IgD-negative memory B cell (primary cell): ENCODE measurements around the gene ATG12. TPM values are rescaled to one million over a fixed set of nuclear protein-coding genes. Genes with fewer than 3 reads are reported as not detected.

Source experiments
- H3K27ac Mint-ChIP-seq, 3 donors: one replicate each; pipeline ENCODE4 v1.8.0; 2020 to 2022; ENCODE audit warnings: mild to moderate bottlenecking in 3 of 3, mixed read lengths in 3 of 3, moderate library complexity in 1 of 3
- H3K27me3 Mint-ChIP-seq: one replicate; pipeline ENCODE4 v1.8.0; 2021; ENCODE audit warnings: mixed read lengths
- H3K36me3 Mint-ChIP-seq: one replicate; pipeline ENCODE4 v1.8.0; 2020; ENCODE audit warnings: mild to moderate bottlenecking, mixed read lengths
- H3K4me1 Mint-ChIP-seq, 3 donors: one replicate each; pipeline ENCODE4 v1.8.0; 2020 to 2022; ENCODE audit warnings: mixed read lengths in 3 of 3, mild to moderate bottlenecking in 1 of 3
- H3K4me3 Mint-ChIP-seq, 4 donors: one replicate each; pipeline ENCODE4 v1.8.0; 2020 to 2022; ENCODE audit warnings: mild to moderate bottlenecking in 4 of 4, mixed read lengths in 4 of 4, moderate library complexity in 3 of 4
- H3K9me3 Mint-ChIP-seq, 3 donors: one replicate each; pipeline ENCODE4 v1.8.0; 2020 to 2021; ENCODE audit warnings: mixed read lengths in 3 of 3, mild to moderate bottlenecking in 1 of 3
- polyA plus RNA-seq: library from polyadenylated mRNA; unstranded; fragments of 300-500 nt; fragmentation: Illumina TruSeq; gene quantifications from one replicate; pipeline ENCODE4 v1.2.3, GENCODE V29; 2021

Gene ATG12
- polyA plus RNA-seq, 1 donor from 2014 or later = 112 TPM

DNA sequence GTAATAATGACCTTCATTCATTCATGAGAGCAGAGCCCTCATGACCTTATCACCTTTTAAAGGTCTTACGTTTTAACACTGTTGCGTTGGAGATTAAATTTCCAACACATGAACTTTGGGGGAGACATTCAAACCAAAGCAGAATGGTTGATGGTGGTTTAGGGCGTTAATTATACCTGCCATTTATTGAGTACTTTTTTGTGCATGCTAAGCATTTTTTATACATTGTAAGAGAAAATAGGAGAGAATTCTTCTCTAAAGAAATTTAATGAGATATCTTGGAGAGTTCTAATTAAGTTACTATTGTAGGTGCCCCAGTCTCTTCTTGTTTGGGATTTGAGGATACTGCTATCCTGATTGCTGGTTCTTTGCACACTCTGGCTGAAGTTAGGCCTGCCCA, 12.8 kb upstream of the ATG12 start:
- Mint-ChIP-seq H3K4me1 (peaks cover 6 to 39% (median 19%) of the 10 kb centered on the region in 3 donors), H3K4me3 (no peak overlapping the region), H3K27me3 (no peaks in the 10 kb centered on the region), H3K27ac (no peak overlapping the region), H3K9me3 (peaks cover 0 to 13% (median 0%) of the 10 kb centered on the region in 3 donors), H3K36me3 (peaks cover 13% of the 10 kb centered on the region)

DNA sequence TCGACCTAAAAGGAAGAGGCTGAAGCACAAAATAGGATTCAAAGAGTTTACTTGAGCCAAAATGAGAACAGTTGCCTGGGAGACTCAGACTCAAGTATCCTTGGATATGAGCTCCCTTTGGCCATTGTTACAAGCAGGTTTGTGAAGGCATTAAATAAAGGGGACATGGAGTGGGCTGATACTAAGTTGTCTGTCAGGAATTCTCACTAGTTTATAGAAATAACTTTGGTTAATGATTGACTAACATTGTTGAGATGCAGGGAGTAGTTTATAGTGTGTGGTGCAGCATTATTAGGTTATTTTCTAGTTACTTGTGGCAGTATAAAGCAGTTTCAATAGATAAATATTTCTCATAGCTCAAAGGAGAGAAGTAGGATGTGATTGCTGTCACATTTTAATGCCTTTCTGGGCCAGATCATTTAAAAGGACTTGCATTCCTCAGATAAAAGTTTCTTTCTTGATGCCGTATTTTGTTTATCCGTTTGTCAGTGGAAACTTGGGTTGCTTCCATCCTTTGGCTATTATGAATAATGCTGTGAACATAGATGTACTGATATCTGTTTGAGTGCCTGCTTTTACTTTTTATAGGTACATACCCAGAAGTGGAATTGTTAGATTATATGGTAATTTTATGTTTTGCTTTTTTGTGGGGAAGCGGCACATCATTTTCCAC, 9.5 kb upstream of the ATG12 start:
- Mint-ChIP-seq H3K27ac (peak overlapping the region in 1 of 3 donors; percentile 44), H3K9me3 (peaks cover 0 to 13% (median 0%) of the 10 kb centered on the region in 3 donors), H3K27me3 (no peaks in the 10 kb centered on the region), H3K36me3 (peaks cover 10% of the 10 kb centered on the region), H3K4me3 (no peak overlapping the region), H3K4me1 (peaks cover 0 to 25% (median 14%) of the 10 kb centered on the region in 3 donors)

DNA sequence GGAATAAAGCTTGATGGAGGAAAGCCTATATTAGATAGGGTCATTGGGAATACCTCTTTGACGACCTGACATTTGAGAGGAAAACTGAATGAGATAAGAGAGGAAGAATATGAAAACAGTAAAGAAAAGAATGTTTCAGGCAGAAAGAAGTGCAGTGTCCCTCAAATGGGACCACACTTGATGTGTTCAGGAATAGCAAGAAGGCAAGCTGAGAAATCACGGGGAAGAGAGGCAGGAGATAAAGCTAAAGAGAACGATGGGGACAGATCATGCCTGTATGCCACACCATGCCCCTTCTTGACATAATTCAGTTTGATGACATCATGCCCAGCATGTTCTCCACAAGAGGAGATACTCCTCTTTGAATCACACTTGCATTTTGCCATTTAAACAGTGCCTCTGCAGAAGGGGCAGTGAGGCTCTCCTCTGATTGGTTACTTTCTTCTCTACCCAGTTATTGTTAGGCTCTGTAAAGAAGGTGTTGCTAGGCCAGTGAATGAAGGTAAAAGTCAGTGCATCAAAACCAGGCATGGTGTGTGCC, 8.0 kb upstream of the ATG12 start:
- Mint-ChIP-seq H3K9me3 (peaks cover 0 to 13% (median 0%) of the 10 kb centered on the region in 3 donors), H3K4me3 (no peak overlapping the region), H3K4me1 (peaks cover 11 to 35% (median 24%) of the 10 kb centered on the region in 3 donors), H3K36me3 (peaks cover 7% of the 10 kb centered on the region), H3K27ac (no peak overlapping the region), H3K27me3 (no peaks in the 10 kb centered on the region)

DNA sequence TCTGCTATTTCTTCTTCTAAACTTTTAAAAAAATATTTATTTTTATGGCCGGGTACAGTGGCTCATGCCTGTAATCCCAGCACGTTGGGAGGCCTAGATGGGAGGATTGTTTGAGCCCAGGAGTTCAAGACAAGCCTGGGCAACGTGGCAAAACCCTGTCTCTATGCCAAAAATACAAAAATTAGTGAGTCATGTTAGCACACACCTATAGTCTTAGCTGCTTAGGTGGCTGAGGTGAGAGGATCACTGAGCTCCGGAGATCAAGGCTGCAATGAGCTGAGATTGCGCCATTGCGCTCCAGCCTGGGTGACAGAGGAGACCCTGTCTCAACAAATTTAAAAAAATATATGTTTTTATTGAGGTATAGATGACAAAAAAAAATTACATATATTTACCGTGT, 5.9 kb upstream of the ATG12 start:
- Mint-ChIP-seq H3K4me1 (peaks cover 25 to 41% (median 37%) of the 10 kb centered on the region in 3 donors), H3K9me3 (no peaks in the 10 kb centered on the region), H3K27me3 (no peaks in the 10 kb centered on the region), H3K27ac (no peak overlapping the region), H3K36me3 (peaks cover 1% of the 10 kb centered on the region), H3K4me3 (no peak overlapping the region)

DNA sequence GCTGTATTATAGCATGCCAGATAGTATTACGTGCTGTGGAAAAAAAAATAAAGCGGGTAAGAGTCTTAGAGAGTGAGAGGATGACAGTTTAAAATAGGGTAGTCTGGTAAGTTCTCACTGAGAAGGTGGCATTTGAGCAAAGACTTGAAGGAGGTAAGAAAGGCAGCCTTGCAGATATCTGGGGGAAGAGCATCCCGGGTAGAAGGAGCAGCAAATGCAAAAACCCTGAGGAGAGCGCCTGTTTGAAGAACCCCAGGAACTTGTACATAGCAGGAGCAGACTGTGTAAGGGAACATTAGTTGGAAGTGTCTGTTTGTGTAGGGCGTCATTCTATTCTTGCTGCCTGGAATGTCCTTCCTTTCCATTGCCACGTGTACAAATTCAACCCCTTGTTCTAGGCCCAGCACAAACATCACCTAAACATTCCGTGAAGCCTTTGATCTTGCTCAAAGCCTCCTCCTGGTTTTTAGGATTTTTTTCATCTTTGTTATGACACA, 3.0 kb upstream of the ATG12 start:
- Mint-ChIP-seq H3K27me3 (no peaks in the 10 kb centered on the region), H3K27ac (peak overlapping the region in 2 of 3 donors; percentile 46 to 98), H3K4me3 (peak overlapping the region in 3 of 4 donors; percentile 21 to 98 (median 53)), H3K9me3 (no peaks in the 10 kb centered on the region), H3K4me1 (peaks cover 37 to 45% (median 40%) of the 10 kb centered on the region in 3 donors), H3K36me3 (peaks cover 1% of the 10 kb centered on the region)

DNA sequence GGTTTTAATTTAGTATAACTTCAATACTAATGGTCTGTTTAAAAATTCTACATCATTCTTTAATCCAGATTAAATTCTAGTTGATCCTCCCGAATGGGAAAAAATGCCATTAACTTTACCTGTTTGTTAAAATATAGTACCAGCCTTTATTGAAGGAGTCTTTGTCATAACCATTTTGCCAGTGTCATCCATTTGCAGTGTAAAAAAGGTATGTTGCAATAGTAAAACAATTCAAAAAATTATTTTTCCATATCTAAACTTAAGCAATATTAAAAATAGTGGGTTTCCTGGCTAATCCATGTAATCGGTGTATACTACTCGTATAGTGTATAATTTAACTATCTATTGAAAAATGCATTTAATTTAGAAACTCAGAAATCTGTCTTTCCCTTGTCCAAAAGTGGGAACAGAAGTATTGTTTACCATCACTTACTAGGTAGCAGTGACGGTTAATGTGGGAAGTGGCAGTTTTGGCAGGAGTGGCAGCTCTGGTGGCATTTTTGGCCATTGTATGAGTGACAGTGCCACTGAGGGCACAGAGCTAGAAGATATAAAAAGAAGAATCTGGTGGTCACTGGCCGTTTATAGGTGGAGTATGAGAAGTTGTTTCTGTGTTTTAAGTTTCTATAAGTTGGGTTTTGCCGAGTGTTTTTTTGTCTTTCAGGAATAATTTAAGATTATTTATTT, 2.2 kb upstream of the ATG12 start:
- no peaks in the 10 kb centered on the region for H3K36me3 Mint-ChIP-seq
- H3K27ac Mint-ChIP-seq = peak overlapping the region in 1 of 3 donors; percentile 98

DNA sequence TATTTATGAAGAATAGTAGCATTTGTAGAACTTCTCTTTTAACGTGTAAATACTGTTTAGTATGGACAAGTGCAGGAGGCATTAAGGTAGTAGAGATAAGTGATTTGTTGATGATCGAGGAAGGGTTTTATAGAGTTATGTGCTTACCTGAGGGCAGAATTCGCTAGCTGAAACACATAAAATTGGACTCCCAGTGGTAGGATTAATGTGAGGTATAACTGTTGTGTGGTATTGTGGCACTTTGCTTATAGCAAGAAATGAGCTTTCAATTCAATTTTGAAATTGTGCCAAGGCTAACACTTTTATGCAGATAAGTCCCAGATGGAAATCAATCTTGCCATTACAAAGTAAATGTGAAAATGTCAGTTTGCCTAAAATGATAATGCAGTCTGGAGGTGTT, 1.6 kb upstream of the ATG12 start:
- H3K9me3 Mint-ChIP-seq = no peaks in the 10 kb centered on the region
- no peaks in the 10 kb centered on the region for H3K27me3 Mint-ChIP-seq
- no peaks in the 10 kb centered on the region for H3K36me3 Mint-ChIP-seq
- H3K4me1 Mint-ChIP-seq = peaks cover 42 to 46% (median 43%) of the 10 kb centered on the region in 3 donors
- H3K27ac Mint-ChIP-seq = peak overlapping the region; percentile 95 to 98 (median 98)
- peak overlapping the region; percentile 98 to 100 (median 99) for H3K4me3 Mint-ChIP-seq

More for the DNA sequence above, 2.2 kb upstream of the ATG12 start:
- H3K9me3 Mint-ChIP-seq = no peaks in the 10 kb centered on the region
- no peaks in the 10 kb centered on the region for H3K27me3 Mint-ChIP-seq
- peaks cover 40 to 43% (median 43%) of the 10 kb centered on the region in 3 donors for H3K4me1 Mint-ChIP-seq
- H3K4me3 Mint-ChIP-seq = peak overlapping the region; percentile 53 to 99 (median 85)

DNA sequence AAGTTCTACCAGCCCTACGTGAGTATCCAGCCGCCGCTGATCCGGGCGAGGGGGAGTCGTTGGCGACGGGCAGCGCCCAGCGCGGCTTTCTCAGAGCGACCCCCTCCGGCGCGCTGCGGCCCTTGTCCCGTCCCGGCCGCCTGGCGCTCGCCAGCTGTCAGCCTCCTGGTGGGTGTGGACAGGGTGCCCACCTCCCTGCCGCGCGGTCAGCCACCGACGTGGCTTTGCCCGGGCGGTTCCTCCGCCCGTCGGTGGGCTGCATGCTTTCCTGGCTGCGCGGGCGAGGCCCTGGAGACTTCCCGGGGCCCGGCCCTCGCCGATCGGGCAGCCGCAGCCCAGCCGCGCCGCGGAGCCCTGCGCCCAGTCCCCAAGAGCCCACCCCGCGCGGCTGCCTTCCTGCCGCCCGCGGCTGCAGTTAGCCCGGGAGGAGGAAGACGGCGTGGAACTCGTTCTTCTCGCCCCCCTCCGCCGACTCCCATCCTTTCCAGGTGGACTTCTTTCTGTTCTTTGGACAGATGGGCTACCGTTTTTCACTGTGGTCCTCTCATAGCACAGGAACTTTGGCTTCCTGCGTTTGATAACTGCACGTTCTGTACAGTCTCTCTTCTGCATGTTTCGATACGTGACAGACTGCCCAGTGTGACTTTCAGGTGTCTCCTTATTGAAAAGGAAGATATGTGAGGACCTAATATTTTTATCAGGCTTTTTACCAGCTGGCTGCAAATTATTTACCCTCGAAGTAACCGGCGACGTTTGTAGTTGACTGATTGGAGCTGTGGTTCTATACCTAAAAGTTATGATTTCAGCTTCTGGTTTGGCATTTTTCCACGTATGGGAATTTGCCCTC, 947 bp upstream of the ATG12 start:
- Mint-ChIP-seq H3K27ac (peak overlapping the region; percentile 98 to 100 (median 98)), H3K27me3 (no peaks in the 10 kb centered on the region), H3K36me3 (no peaks in the 10 kb centered on the region), H3K4me1 (peaks cover 44 to 48% (median 46%) of the 10 kb centered on the region in 3 donors), H3K9me3 (no peaks in the 10 kb centered on the region), H3K4me3 (peak overlapping the region; percentile 98 to 100 (median 99))

DNA sequence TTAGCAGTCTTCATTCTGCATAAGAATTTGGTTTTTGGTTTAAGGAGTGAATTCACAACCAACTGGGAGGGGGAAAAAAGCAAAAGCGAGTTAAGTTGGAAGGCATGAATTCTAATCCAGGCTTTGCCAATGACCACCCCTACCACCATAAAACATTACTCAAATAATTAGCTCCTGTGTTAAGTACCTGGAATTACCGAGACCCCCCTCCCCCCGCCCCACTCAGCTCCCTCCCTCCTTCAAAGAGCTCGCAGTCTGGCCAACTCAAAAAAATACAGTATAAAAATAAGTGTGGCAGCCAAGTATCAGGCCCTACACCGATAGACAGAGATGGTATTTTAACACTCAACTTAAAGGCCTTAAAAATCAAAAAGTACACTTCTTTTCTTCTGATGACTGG, 492 bp downstream of the ATG12 start:
- no peaks in the 10 kb centered on the region for H3K27me3 Mint-ChIP-seq
- H3K9me3 Mint-ChIP-seq = no peaks in the 10 kb centered on the region
- H3K4me3 Mint-ChIP-seq = peak overlapping the region; percentile 98 to 100 (median 99)
- peak overlapping the region; percentile 98 to 100 (median 99) for H3K27ac Mint-ChIP-seq
- H3K4me1 Mint-ChIP-seq = peaks cover 44 to 52% (median 47%) of the 10 kb centered on the region in 3 donors
- peaks cover 2% of the 10 kb centered on the region for H3K36me3 Mint-ChIP-seq

DNA sequence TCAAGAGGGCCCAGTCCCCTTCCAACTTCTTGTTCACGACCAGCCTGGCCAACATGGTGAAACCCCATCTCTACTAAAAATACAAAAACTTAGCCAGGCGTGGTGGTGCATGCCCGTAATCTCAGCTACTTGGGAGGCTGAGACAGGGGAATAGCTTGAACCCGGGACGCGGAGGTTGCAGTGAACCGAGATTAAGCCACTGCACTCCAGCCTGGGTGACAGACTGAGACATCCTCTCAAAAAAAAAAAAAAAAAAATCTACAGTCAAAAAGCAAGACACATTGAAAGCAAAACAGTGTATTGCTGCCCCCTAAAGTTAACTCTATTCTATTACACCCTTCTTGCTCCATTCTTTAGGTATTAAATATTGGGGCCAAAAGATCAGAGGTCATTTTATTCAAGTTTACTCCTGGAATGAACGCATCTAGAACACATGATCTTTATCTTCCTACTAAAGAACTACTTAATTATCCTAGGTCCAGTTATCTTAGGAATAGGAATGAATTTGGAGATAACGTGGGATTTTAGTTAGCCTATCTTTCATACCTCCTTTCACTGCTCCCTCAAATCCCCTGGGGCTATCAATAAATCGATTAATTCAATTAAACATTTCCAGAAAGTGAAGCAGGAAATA, 2.4 kb downstream of the ATG12 start:
- peak overlapping the region; percentile 47 to 98 (median 73) for H3K27ac Mint-ChIP-seq
- H3K27me3 Mint-ChIP-seq = no peaks in the 10 kb centered on the region
- H3K9me3 Mint-ChIP-seq = no peaks in the 10 kb centered on the region
- peaks cover 4% of the 10 kb centered on the region for H3K36me3 Mint-ChIP-seq
- H3K4me3 Mint-ChIP-seq = peak overlapping the region; percentile 34 to 99 (median 92)
- peaks cover 30 to 38% (median 34%) of the 10 kb centered on the region in 3 donors for H3K4me1 Mint-ChIP-seq

DNA sequence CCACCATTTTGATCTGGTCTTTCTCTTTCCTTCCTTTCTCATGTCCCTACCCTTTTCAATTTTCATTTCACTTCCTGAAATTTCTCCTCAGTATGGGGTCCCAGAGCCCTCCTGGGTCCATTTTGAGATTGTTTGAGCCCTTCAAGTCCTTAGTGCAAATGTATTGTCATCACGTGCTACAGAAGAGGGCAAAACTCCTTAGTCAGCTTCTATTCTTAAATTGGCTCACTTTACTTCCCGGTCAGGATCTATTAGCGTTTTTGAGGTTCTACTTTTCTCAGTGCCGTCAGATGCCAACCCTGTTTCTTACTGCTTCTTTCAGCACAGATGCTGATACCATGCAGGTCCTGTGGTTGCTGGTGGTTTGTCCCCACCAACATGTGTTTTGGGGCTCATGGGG, 5.9 kb downstream of the ATG12 start:
- H3K27me3 Mint-ChIP-seq = no peaks in the 10 kb centered on the region
- H3K4me1 Mint-ChIP-seq = peaks cover 20 to 25% (median 23%) of the 10 kb centered on the region in 3 donors
- H3K36me3 Mint-ChIP-seq = peaks cover 4% of the 10 kb centered on the region
- H3K4me3 Mint-ChIP-seq = peak overlapping the region in 1 of 4 donors; percentile 33
- peak overlapping the region in 1 of 3 donors; percentile 59 for H3K27ac Mint-ChIP-seq
- H3K9me3 Mint-ChIP-seq = no peaks in the 10 kb centered on the region

DNA sequence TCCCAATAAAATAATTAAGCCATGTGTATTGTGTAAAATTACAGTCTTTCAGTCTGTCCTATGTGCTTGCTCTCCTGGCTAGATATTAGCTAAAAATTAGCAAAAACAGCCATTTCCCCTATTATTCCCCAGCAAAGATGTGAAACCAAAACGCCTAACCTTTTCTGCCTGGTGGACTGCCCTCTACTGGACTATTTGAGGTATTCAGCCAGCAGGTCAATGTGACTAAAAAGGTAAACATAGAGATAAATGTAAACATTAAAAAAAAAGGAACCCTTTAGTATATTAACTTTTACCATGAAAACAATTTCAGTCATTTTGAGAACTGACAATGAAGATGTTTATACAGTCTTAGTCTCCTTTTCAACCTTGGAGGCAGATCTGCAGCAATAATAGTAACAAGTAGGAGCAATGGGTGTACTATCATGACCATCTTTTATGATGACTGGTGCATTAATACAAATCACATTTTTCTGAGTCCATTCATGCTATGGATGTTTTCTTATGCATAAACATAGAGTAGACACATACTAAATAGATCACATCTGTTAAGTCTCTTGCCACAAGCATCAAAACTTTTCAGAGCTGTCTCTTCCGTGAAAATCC, 10.1 kb downstream of the ATG12 start:
- Mint-ChIP-seq H3K4me3 (no peak overlapping the region), H3K27me3 (no peaks in the 10 kb centered on the region), H3K36me3 (peaks cover 15% of the 10 kb centered on the region), H3K27ac (no peak overlapping the region), H3K4me1 (peaks cover 2 to 7% (median 5%) of the 10 kb centered on the region in 3 donors), H3K9me3 (peaks cover 0 to 3% (median 3%) of the 10 kb centered on the region in 3 donors)

DNA sequence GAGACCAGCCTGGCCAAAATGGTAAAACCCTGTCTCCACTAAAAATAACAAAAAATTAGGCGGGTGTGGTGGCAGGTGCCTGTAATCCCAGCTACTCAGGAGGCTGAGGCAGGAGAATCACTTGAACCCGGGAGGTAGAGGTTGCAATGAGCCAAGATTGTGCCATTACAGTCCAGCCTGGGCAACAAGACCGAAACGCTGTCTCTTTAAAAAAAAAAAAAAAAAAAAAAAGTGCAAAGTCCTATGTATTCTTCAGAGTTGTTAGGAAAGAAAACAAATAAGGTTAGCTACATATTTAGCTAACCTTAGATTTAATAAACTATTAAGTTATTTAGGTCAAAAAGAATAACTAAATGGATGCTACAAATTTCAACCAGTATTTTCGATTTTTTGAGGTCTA, 11.5 kb downstream of the ATG12 start:
- Mint-ChIP-seq H3K4me1 (peaks cover 2 to 8% (median 5%) of the 10 kb centered on the region in 3 donors), H3K36me3 (peaks cover 13% of the 10 kb centered on the region), H3K9me3 (peaks cover 0 to 7% (median 5%) of the 10 kb centered on the region in 3 donors), H3K4me3 (no peak overlapping the region), H3K27ac (no peak overlapping the region), H3K27me3 (no peaks in the 10 kb centered on the region)
